ENCODE measurements around the gene OBSCN. TPM values are rescaled to one million over a fixed set of nuclear protein-coding genes. Genes with fewer than 3 reads are reported as not detected.

The OBSCN gene
- total and polyA plus RNA-seq, 2 of the 4 experiments (the other 2 are of a cell fraction), result 4.1 to 9.5 TPM

DNA sequence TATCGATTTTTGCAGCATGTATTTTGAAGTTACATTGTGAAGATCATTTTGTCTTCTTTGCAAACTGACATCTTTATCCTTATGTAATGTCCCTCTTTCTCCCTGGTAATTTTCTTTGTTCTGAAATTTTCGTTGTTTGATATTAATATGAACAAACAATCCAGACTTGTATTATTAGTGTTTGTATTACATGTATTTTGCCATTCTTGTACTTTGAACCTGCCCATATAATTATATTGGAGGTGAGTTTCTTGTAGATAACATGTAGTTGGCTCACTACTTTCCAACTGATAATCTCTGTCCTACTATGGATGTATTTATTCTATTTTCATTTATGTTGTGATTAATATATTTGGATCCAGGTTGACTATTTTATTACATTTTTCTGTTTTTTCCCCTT lies 27.1 kb downstream of the OBSCN start:
- Histone ChIP-seq H3K9ac (ENCODE audit: low read depth, low read length) (no peak overlapping the region), H3K36me3 (ENCODE audit: control insufficient read depth, insufficient read depth, low read length) (peaks cover 21% of the 10 kb centered on the region), H4K8ac (ENCODE audit: low read depth in 2 of 2, low read length in 2 of 2) (no peak overlapping the region), H3K9me3 (ENCODE audit: control insufficient read depth, insufficient read depth, low read length) (peaks cover 4% of the 10 kb centered on the region; the same call in 1 of the 2 replicates), H3K4ac (ENCODE audit: low read depth, low read length) (no peak overlapping the region), H2BK5ac (ENCODE audit: low read depth, low read length, poor library complexity, severe bottlenecking) (no peak overlapping the region), H2AK5ac (ENCODE audit: low read depth, low read length) (no peak overlapping the region), H4K91ac (ENCODE audit: insufficient read depth, low read depth, low read length) (no peak overlapping the region), H3K27me3 (ENCODE audit: control insufficient read depth, insufficient read depth, low read length) (no peaks in the 10 kb centered on the region), H2BK120ac (ENCODE audit: low read depth, low read length) (no peak overlapping the region), H3K4me1 (ENCODE audit: control insufficient read depth, insufficient read depth, low read length) (no peaks in the 10 kb centered on the region), H3K56ac (ENCODE audit: extremely low read depth, insufficient read depth, low read length) (no peak overlapping the region), H2BK20ac (ENCODE audit: low read depth, low read length) (no peak overlapping the region), H3K18ac (ENCODE audit: low read depth, low read length) (no peak overlapping the region), H2AFZ (replicated peaks; ENCODE audit: low read length, poor library complexity) (no peak overlapping the region), H3K79me1 (ENCODE audit: low read depth in 1 of 2, low read length in 2 of 2) (peaks cover 7 to 11% of the 10 kb centered on the region in 2 experiments; a peak in 3 of 4 replicates), H4K5ac (ENCODE audit: low read depth, low read length) (no peak overlapping the region), H3K27ac (ENCODE audit: insufficient read depth, low read length) (no peak overlapping the region), H3K14ac (replicated peaks; ENCODE audit: low read depth, low read length) (no peak overlapping the region), H3K4me2 (ENCODE audit: low read depth, low read length) (no peak overlapping the region), H4K20me1 (ENCODE audit: insufficient read depth, low read length) (no peaks in the 10 kb centered on the region), H3K4me3 (ENCODE audit: insufficient read depth, low read depth, low read length) (no peak overlapping the region), H3K23ac (ENCODE audit: low read depth, low read length) (no peak overlapping the region), H2AK9ac (replicated peaks; ENCODE audit: low read depth, low read length, poor library complexity) (no peak overlapping the region), H2BK15ac (ENCODE audit: low read depth, low read length) (no peak overlapping the region), H3K9me1 (ENCODE audit: insufficient read depth, low read length) (peaks cover 4% of the 10 kb centered on the region)
- ATAC-seq (ENCODE audit: low read depth) (no peak), DNase-seq (no peak)
- no peak for TF ChIP-seq MAZ (IDR thresholded peaks at IDR 0.05; ENCODE audit: borderline replicate concordance, low read depth, low read length)
- no peak for TF ChIP-seq CHD1 (IDR thresholded peaks at IDR 0.05; ENCODE audit: low read depth, low read length)
- no peak for TF ChIP-seq NFE2L2 (IDR thresholded peaks at IDR 0.05; ENCODE audit: low read depth, low read length)
- TF ChIP-seq, protein P1, sequence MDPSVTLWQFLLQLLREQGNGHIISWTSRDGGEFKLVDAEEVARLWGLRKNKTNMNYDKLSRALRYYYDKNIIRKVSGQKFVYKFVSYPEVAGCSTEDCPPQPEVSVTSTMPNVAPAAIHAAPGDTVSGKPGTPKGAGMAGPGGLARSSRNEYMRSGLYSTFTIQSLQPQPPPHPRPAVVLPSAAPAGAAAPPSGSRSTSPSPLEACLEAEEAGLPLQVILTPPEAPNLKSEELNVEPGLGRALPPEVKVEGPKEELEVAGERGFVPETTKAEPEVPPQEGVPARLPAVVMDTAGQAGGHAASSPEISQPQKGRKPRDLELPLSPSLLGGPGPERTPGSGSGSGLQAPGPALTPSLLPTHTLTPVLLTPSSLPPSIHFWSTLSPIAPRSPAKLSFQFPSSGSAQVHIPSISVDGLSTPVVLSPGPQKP (IDR thresholded peaks at IDR 0.05; ENCODE audit: borderline replicate concordance, low read depth, low read length), result no peak
- no peak for TF ChIP-seq CEBPB (IDR thresholded peaks at IDR 0.05; ENCODE audit: low read depth, low read length)
- TF ChIP-seq RFX5 (IDR thresholded peaks at IDR 0.05; ENCODE audit: low read depth, low read length), result no peak
- TF ChIP-seq MAFK (IDR thresholded peaks at IDR 0.05; ENCODE audit: low read depth, low read length), result no peak
- no peak for TF ChIP-seq SMC3 (IDR thresholded peaks at IDR 0.05; ENCODE audit: low read depth, low read length)
- no peak for TF ChIP-seq FOS (IDR thresholded peaks at IDR 0.05; ENCODE audit: low read depth, low read length)
- TF ChIP-seq RCOR1 (IDR thresholded peaks at IDR 0.05; ENCODE audit: insufficient replicate concordance, low read length), result no peak
- TF ChIP-seq, protein P2, sequence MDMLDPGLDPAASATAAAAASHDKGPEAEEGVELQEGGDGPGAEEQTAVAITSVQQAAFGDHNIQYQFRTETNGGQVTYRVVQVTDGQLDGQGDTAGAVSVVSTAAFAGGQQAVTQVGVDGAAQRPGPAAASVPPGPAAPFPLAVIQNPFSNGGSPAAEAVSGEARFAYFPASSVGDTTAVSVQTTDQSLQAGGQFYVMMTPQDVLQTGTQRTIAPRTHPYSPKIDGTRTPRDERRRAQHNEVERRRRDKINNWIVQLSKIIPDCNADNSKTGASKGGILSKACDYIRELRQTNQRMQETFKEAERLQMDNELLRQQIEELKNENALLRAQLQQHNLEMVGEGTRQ (IDR thresholded peaks at IDR 0.05; ENCODE audit: low read depth, low read length), result no peak
- TF ChIP-seq, protein P3, sequence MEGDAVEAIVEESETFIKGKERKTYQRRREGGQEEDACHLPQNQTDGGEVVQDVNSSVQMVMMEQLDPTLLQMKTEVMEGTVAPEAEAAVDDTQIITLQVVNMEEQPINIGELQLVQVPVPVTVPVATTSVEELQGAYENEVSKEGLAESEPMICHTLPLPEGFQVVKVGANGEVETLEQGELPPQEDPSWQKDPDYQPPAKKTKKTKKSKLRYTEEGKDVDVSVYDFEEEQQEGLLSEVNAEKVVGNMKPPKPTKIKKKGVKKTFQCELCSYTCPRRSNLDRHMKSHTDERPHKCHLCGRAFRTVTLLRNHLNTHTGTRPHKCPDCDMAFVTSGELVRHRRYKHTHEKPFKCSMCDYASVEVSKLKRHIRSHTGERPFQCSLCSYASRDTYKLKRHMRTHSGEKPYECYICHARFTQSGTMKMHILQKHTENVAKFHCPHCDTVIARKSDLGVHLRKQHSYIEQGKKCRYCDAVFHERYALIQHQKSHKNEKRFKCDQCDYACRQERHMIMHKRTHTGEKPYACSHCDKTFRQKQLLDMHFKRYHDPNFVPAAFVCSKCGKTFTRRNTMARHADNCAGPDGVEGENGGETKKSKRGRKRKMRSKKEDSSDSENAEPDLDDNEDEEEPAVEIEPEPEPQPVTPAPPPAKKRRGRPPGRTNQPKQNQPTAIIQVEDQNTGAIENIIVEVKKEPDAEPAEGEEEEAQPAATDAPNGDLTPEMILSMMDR (conservative IDR thresholded peaks at IDR 0.05; ENCODE audit: low read depth, low read length), result no peak
- TF ChIP-seq MXI1 (IDR thresholded peaks at IDR 0.05; ENCODE audit: borderline replicate concordance, low read depth, low read length), result no peak
- CTCF ChIA-PET, result no interaction called here
- POLR2A ChIA-PET (ENCODE audit: unreplicated experiment), result no interaction called here
- dilution Hi-C loops (cut with HindIII; ENCODE audit: low sequenced_read_pairs, unreplicated experiment), result no loop called here
- no CpG with 5 or more reads among the region's 2 CpGs for WGBS, 2 experiments (ENCODE audit: extremely low coverage in 2 of 2, insufficient read length in 1 of 2)
- in situ Hi-C loops (cut with MboI; ENCODE audit: low sequenced_read_pairs), result no loop called here
- intact Hi-C loops (cut with micrococcal nuclease), result no loop called here
- no TSS peak for BruUV-seq (replicated peaks)
